ENCODE data around the gene B3GNT8. TPM values are rescaled to one million over a fixed set of nuclear protein-coding genes. Genes with fewer than 3 reads are reported as not detected.
"Not testable (repeated sequence)": the region's sequence is repeated elsewhere in the genome, so short reads cannot be mapped to it uniquely, and the experiment has no call there.

B3GNT8 gene, protein sequence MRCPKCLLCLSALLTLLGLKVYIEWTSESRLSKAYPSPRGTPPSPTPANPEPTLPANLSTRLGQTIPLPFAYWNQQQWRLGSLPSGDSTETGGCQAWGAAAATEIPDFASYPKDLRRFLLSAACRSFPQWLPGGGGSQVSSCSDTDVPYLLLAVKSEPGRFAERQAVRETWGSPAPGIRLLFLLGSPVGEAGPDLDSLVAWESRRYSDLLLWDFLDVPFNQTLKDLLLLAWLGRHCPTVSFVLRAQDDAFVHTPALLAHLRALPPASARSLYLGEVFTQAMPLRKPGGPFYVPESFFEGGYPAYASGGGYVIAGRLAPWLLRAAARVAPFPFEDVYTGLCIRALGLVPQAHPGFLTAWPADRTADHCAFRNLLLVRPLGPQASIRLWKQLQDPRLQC
- total RNA-seq: 1 to 10 TPM; 3.2 to 3.9 TPM
- polyA plus RNA-seq: 1 to 10 TPM; 3.7 to 7.4 TPM
- long read RNA-seq, donor 1, partial matches to known transcripts: 16 of 26 reads
- long read RNA-seq, donor 1, other reads (novel, unspliced or antisense): 10 of 26 reads
- long read RNA-seq, donor 2, partial matches to known transcripts: 2 of 3 reads
- long read RNA-seq, donor 2, other reads (novel, unspliced or antisense): 1 of 3 reads

DNA sequence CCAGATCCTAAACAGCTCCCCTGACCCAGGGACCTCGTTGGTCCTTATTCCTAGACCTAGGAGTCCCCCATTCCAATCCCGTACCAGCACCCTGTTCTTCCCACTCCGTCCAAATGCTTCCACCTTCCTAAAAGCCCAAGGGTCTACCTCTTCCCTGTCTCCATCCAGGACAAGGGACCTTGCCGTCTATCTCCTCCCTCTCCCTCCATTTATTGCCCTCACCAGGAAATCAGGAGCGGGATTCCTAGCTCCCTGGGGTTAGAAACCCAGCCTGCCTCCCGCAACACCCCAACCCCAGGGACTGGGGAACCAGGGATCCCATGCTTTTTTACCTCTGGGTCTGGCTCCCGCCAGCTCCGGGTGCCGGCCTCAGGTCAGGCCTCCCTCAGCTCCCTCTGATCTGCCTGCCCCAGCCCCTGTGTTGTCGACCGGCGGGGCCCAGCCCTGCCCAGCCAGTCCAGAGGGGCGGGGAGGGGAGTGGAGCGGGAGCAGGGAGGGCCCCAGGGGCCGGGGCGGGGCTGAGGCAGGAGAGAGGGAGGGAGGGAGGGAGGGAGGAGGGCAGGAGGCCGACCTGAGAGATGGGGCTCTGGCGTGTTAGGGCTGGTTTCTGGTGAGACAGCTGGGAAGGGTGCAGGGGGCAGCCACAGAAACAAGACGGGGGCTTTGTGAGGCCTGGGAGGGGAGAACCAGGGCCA, at the start of gene B3GNT8:
TSS of gene B3GNT8 (minus strand) at position 423 of the 695 bp plus-strand sequence. CDS start 596 bp downstream, outside the sequence.
- Histone ChIP-seq H3K27me3 (ENCODE audit: control insufficient read depth in 1 of 2, insufficient read depth in 2 of 2, low read length in 1 of 2) (no peaks in the 10 kb centered on the region), H3K4me3 (ENCODE audit: low read length in 2 of 2) (peak within 1 kb of the TSS; percentile 33 to 53), H3K36me3 (ENCODE audit: control insufficient read depth in 1 of 2, insufficient read depth in 2 of 2, low read length in 1 of 2) (peaks cover 0 to 2% of the 10 kb centered on the region in 2 donors), H3K9me3 (ENCODE audit: control insufficient read depth, low read length) (no peaks in the 10 kb centered on the region), H3K4me1 (ENCODE audit: control insufficient read depth in 1 of 2, insufficient read depth in 2 of 2, low read length in 2 of 2) (no peaks in the 10 kb centered on the region), H3K27ac (ENCODE audit: low read depth in 1 of 2, low read length in 2 of 2) (peak within 1 kb of the TSS in 1 of 2 donors; percentile 48)
- peak; percentile 92 to 94 for DNase-seq
- 4 to 6% methylated on average over 15 to 19 of the region's 19 CpGs for WGBS, 2 donors
- intact Hi-C loops (cut with DNase I): loop anchor here in 1 of 2 donors (5.0 kb wide), 1 partner anchor 75 kb away; the partner anchor contains the start of gene TGFB1
- ATAC-seq (ENCODE audit: low FRiP score): peak; percentile 94

DNA sequence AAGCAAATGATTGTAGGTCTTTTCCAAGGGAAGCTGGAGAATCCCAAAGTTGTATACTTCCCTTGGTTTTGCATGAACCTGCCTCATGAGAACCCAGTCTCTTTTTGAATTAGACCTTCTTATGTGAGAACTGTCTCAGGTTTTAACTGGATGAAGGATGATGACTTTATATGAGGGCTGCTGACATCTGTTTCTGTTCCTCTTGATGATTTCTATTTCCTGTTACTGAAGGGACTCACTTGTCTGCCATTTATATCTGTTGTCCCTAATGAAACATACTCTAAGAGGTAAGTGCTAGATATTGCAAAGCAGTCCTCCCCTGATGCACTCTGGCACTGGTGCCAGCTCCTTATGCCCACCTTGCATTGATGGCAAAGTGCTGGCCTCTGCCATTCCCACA, 49.4 kb upstream of the B3GNT8 start:
- no peaks in the 10 kb centered on the region for H3K9me3 ChIP-seq (ENCODE audit: control insufficient read depth, low read length)
- intact Hi-C loops (cut with DNase I): no loop called here
- no peaks in the 10 kb centered on the region for H3K36me3 ChIP-seq (ENCODE audit: control insufficient read depth in 1 of 2, insufficient read depth in 2 of 2, low read length in 1 of 2)
- H3K4me3 ChIP-seq (ENCODE audit: low read length in 2 of 2): no peak overlapping the region
- no peaks in the 10 kb centered on the region for H3K4me1 ChIP-seq (ENCODE audit: control insufficient read depth in 1 of 2, insufficient read depth in 2 of 2, low read length in 2 of 2)
- H3K27me3 ChIP-seq (ENCODE audit: control insufficient read depth in 1 of 2, insufficient read depth in 2 of 2, low read length in 1 of 2): no peaks in the 10 kb centered on the region
- ATAC-seq (ENCODE audit: low FRiP score) (no peak), DNase-seq (no peak)
- no peak overlapping the region for H3K27ac ChIP-seq (ENCODE audit: low read depth in 1 of 2, low read length in 2 of 2)

DNA sequence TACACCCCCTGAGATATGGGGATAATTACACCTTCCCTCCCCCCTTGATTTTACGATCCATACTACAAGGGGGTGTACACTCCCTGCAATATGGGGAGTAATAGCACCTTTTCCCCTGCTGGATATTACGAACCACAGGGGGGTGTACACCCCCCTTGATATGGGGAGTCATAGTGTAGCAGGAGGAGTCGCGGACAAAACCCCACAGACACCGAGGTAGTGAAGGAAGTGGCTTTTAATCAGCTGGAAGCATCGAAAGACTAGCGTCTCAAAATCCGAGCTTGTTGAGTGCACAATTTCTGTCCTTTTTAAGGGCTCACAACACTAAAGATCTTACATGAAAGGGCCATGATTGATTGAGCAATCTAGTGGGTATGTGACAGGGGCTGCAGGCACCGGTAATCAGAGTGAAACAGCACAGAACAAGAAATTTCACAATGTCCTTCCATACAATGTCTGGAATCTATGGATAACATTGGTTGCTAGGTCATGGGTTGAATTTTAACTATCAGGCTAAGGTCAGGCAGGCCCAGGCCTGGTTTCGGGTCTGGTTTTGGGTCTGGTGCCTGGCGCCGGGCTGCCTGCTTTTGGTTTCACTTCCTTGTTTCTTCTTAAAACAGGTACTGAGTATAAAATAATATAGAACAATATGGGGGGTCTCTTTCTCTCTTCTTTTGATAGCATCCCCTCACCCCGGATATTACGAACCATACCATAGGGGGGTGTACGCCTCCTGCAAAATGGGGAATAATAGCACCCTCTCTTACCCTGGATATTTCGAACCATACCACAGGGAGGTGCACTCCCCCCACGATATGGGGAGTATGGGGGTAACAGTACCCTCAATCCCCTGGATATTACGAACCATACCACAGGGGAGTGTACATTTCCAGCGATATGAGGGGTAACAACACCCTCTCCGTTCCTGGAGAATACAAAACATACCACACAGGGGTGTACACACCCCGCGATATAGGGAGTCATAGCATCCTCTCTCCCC, 36.4 kb upstream of the B3GNT8 start:
- H3K27me3 ChIP-seq (ENCODE audit: control insufficient read depth in 1 of 2, insufficient read depth in 2 of 2, low read length in 1 of 2); H3K4me3 ChIP-seq (ENCODE audit: low read length in 2 of 2); DNase-seq; H3K27ac ChIP-seq (ENCODE audit: low read depth in 1 of 2, low read length in 2 of 2); H3K36me3 ChIP-seq (ENCODE audit: control insufficient read depth in 1 of 2, insufficient read depth in 2 of 2, low read length in 1 of 2); ATAC-seq (ENCODE audit: low FRiP score); H3K9me3 ChIP-seq (ENCODE audit: control insufficient read depth, low read length); H3K4me1 ChIP-seq (ENCODE audit: control insufficient read depth in 1 of 2, insufficient read depth in 2 of 2, low read length in 2 of 2); intact Hi-C loops (cut with DNase I): not testable (repeated sequence)
- WGBS, 2 donors: 76 to 77% methylated on average over 22 of the region's 22 CpGs

DNA sequence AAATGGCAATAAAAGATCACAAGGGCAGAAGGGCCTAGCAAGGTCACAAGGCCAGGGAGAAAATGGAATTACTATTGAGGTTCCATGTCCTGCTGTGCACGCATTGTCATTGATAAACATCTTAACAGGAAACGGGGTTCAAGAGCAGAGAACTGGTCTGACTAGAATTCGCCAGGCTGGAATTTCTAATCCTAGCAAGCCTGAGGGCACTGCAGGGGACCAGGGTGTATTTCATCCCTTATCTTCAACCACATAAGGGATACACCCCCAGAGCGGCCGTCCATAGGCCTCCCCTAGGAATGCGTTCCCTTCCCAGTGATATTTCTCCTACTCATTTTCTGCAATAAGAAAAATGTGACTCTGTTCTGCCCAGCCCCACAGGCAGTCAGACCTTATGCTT, 35.3 kb upstream of the B3GNT8 start:
- Histone ChIP-seq H3K4me3 (ENCODE audit: low read length in 2 of 2) (no peak overlapping the region), H3K4me1 (ENCODE audit: control insufficient read depth in 1 of 2, insufficient read depth in 2 of 2, low read length in 2 of 2) (no peaks in the 10 kb centered on the region), H3K36me3 (ENCODE audit: control insufficient read depth in 1 of 2, insufficient read depth in 2 of 2, low read length in 1 of 2) (no peaks in the 10 kb centered on the region), H3K27ac (ENCODE audit: low read depth in 1 of 2, low read length in 2 of 2) (no peak overlapping the region), H3K27me3 (ENCODE audit: control insufficient read depth in 1 of 2, insufficient read depth in 2 of 2, low read length in 1 of 2) (no peaks in the 10 kb centered on the region), H3K9me3 (ENCODE audit: control insufficient read depth, low read length) (no peaks in the 10 kb centered on the region)
- DNase-seq (no peak), ATAC-seq (ENCODE audit: low FRiP score) (no peak)
- intact Hi-C loops (cut with DNase I): no loop called here
- 59 to 63% methylated on average over 6 of the region's 6 CpGs for WGBS, 2 donors

DNA sequence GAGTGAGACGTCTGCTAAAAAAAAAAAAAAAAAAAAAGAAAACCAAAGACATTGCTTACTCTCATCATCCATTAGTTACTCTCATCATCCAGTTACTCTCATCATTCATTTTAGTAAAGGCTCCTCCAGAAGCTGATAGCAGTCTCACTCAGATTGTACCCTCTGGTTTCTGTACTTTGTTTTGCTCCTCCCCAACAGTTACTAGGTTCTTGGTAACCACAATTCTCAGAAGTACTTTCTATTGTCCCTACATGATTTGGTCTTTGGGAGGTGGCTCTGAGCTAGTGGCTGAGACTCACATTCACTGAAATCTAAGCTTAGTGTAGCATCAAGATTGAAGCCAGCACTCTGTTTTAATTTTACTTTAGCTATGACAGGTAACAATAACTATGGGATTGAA, 30.1 kb upstream of the B3GNT8 start:
- no peak for DNase-seq
- intact Hi-C loops (cut with DNase I): no loop called here
- Histone ChIP-seq H3K9me3 (ENCODE audit: control insufficient read depth, low read length) (no peaks in the 10 kb centered on the region), H3K27me3 (ENCODE audit: control insufficient read depth in 1 of 2, insufficient read depth in 2 of 2, low read length in 1 of 2) (no peaks in the 10 kb centered on the region), H3K4me1 (ENCODE audit: control insufficient read depth in 1 of 2, insufficient read depth in 2 of 2, low read length in 2 of 2) (no peaks in the 10 kb centered on the region), H3K4me3 (ENCODE audit: low read length in 2 of 2) (no peak overlapping the region), H3K27ac (ENCODE audit: low read depth in 1 of 2, low read length in 2 of 2) (no peak overlapping the region), H3K36me3 (ENCODE audit: control insufficient read depth in 1 of 2, insufficient read depth in 2 of 2, low read length in 1 of 2) (no peaks in the 10 kb centered on the region)
- ATAC-seq (ENCODE audit: low FRiP score): no peak
- WGBS, 2 donors: 59% methylated on average over 1 of the region's 1 CpG; no CpG with 5 or more reads in 1 of the 2 donors

DNA sequence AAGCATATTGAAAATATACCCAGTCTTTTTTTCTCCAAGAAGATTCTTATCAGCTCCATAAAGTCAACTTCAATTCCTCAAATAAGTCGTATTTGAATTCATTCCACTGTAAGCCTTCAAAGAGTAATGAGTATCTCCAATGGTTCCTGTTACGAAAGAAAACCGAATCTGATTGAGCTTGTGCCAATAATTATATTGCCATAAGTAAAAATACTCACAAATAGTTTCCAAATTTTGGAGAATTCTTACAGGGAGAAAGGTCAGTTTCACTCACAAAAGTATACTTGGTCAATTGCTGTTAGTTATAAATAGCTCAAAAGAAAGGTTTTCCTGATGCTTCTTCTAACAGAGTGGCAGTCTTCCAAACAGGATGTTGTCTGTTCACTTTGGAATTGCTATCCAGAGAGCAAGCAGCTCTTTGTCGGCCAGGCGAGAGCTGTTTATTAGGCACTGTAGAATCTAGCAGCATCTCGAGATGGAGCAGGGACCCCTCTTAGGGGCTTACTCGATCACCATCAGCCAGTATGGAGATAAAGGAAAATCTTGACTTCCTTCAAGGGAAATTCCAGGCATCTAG, 29.3 kb upstream of the B3GNT8 start:
- Histone ChIP-seq H3K27me3 (ENCODE audit: control insufficient read depth in 1 of 2, insufficient read depth in 2 of 2, low read length in 1 of 2) (no peaks in the 10 kb centered on the region), H3K4me3 (ENCODE audit: low read length in 2 of 2) (no peak overlapping the region), H3K27ac (ENCODE audit: low read depth in 1 of 2, low read length in 2 of 2) (no peak overlapping the region), H3K9me3 (ENCODE audit: control insufficient read depth, low read length) (no peaks in the 10 kb centered on the region), H3K36me3 (ENCODE audit: control insufficient read depth in 1 of 2, insufficient read depth in 2 of 2, low read length in 1 of 2) (no peaks in the 10 kb centered on the region), H3K4me1 (ENCODE audit: control insufficient read depth in 1 of 2, insufficient read depth in 2 of 2, low read length in 2 of 2) (no peaks in the 10 kb centered on the region)
- DNase-seq (no peak), ATAC-seq (ENCODE audit: low FRiP score) (no peak)
- intact Hi-C loops (cut with DNase I): no loop called here
- WGBS, 2 donors: 31 to 32% methylated on average over 7 of the region's 7 CpGs

DNA sequence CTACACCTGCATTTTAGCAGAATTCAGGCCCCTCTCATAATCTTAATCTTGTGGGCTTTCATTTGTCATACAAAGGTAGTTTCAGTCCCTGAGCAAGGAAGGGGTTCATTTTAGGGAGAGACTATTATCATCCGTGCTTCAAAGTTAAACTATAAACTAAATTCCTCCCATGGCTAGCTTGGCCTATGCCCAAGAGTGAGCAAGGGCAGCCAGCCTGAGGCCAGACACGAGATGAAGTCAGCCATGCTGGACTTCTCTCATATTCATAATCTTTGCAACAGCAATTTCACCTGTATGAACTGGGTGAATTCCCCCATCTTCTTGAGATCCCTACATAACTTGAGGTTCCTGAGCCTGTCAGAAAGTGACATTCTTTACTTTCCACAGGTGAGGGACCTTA, 28.8 kb upstream of the B3GNT8 start:
- H3K9me3 ChIP-seq (ENCODE audit: control insufficient read depth, low read length): no peaks in the 10 kb centered on the region
- H3K4me3 ChIP-seq (ENCODE audit: low read length in 2 of 2): no peak overlapping the region
- 3 to 7% methylated on average over 2 of the region's 2 CpGs for WGBS, 2 donors
- no peak overlapping the region for H3K27ac ChIP-seq (ENCODE audit: low read depth in 1 of 2, low read length in 2 of 2)
- H3K27me3 ChIP-seq (ENCODE audit: control insufficient read depth in 1 of 2, insufficient read depth in 2 of 2, low read length in 1 of 2): no peaks in the 10 kb centered on the region
- no peaks in the 10 kb centered on the region for H3K4me1 ChIP-seq (ENCODE audit: control insufficient read depth in 1 of 2, insufficient read depth in 2 of 2, low read length in 2 of 2)
- H3K36me3 ChIP-seq (ENCODE audit: control insufficient read depth in 1 of 2, insufficient read depth in 2 of 2, low read length in 1 of 2): no peaks in the 10 kb centered on the region
- intact Hi-C loops (cut with DNase I): no loop called here
- DNase-seq (no peak), ATAC-seq (ENCODE audit: low FRiP score) (no peak)
